ENCODE data around the gene FAAP24.

Gene FAAP24

GRCh38 chr19:32971012-32971595 is 938 bp upstream of the FAAP24 start:
- Histone ChIP-seq H3K4me1 (ENCODE audit: control insufficient read depth, insufficient read depth, low read length) (peaks cover 14% of the 10 kb centered on the region), H3K4me3 (ENCODE audit: low read depth, low read length) (peak overlapping the region; percentile 64), H3K27ac (ENCODE audit: extremely low read depth, low read depth, low read length) (peak overlapping the region; percentile 62; the same call in 1 of the 2 replicates), H3K36me3 (ENCODE audit: control insufficient read depth in 2 of 2, insufficient read depth in 1 of 2, low read length in 2 of 2) (peaks cover 37 to 50% of the 10 kb centered on the region in 2 experiments), H3K9me3 (ENCODE audit: control insufficient read depth, insufficient read depth, low read depth, low read length) (no peaks in the 10 kb centered on the region)
- CTCF ChIA-PET: interaction anchor here (0.6 to 13.3 kb wide), 7 partner anchors 10 to 532 kb away, joined by 3 to 335 read pairs (median 4); no protein-coding TSS in a partner anchor
- POLR2A ChIA-PET: interaction anchor here (0.6 to 2.1 kb wide), 18 partner anchors 10 to 296 kb away, joined by 3 to 14 read pairs (median 4); partner anchors contain the start of genes ANKRD27, GPATCH1, NUDT19 and RGS9BP
- TF ChIP-seq ZNF658 (tag by site-specific recombination; IDR thresholded peaks at IDR 0.05) (no peak), ZBTB17 (tag by site-specific recombination; IDR thresholded peaks at IDR 0.05) (no peak), ZNF184 (tag by site-specific recombination; IDR thresholded peaks at IDR 0.05) (no peak), SCRT2 (tag by site-specific recombination; IDR thresholded peaks at IDR 0.05) (peak; percentile 19; the same call in 1 of the 2 replicates), ZBTB21 (tag by site-specific recombination; IDR thresholded peaks at IDR 0.05) (no peak), ZNF302 (tag by site-specific recombination; IDR thresholded peaks at IDR 0.05; ENCODE audit: low read depth) (no peak), GLIS2 (tag by site-specific recombination; IDR thresholded peaks at IDR 0.05) (no peak), WT1 (tag by site-specific recombination; IDR thresholded peaks at IDR 0.05) (no peak), ZNF10 (tag by site-specific recombination; IDR thresholded peaks at IDR 0.05) (no peak), ZNF768 (tag by site-specific recombination; IDR thresholded peaks at IDR 0.05) (no peak), ZNF391 (tag by site-specific recombination; IDR thresholded peaks at IDR 0.05; ENCODE audit: borderline replicate concordance, low read depth) (no peak), ZNF776 (tag by site-specific recombination; IDR thresholded peaks at IDR 0.05; ENCODE audit: borderline replicate concordance) (no peak), ATF2 (tag by site-specific recombination; IDR thresholded peaks at IDR 0.05; ENCODE audit: low read depth) (no peak), ZNF157 (tag by site-specific recombination; IDR thresholded peaks at IDR 0.05) (no peak), REPIN1 (tag by site-specific recombination; IDR thresholded peaks at IDR 0.05; ENCODE audit: low read depth) (no peak), GFI1B (tag by site-specific recombination; IDR thresholded peaks at IDR 0.05) (no peak), PRDM6 (tag by site-specific recombination; IDR thresholded peaks at IDR 0.05) (no peak), ZNF585B (tag by site-specific recombination; IDR thresholded peaks at IDR 0.05) (no peak), ZEB2 (tag by site-specific recombination; IDR thresholded peaks at IDR 0.05) (no peak), KLF8 (tag by site-specific recombination; IDR thresholded peaks at IDR 0.05) (no peak), ZBTB8A (tag by site-specific recombination; IDR thresholded peaks at IDR 0.05) (no peak), PRDM2 (tag by site-specific recombination; IDR thresholded peaks at IDR 0.05; ENCODE audit: borderline replicate concordance) (no peak), ZNF416 (tag by site-specific recombination; IDR thresholded peaks at IDR 0.05) (no peak), ZNF155 (tag by site-specific recombination; IDR thresholded peaks at IDR 0.05) (no peak), ZNF629 (tag by site-specific recombination; IDR thresholded peaks at IDR 0.05) (no peak), ZNF280D (tag by site-specific recombination; IDR thresholded peaks at IDR 0.05) (no peak), ZFHX2 (tag by site-specific recombination; conservative IDR thresholded peaks at IDR 0.05) (peak; percentile 81)

Measured in HEK293 (cell line).